HG03135 (cell line): ENCODE data around the gene GPR151.
"Not testable (repeated sequence)": the region's sequence is repeated elsewhere in the genome, so short reads cannot be mapped to it uniquely, and the experiment has no call there.

ENCODE experiments used
- ATAC-seq: cut with Tn5 transposase; IDR thresholded peaks from one replicate; pipeline ENCODE4 v1.9.1; 2021; ENCODE audit warnings: mild to moderate bottlenecking, moderate library complexity; ENCODE audit not compliant: unreplicated experiment

GPR151 gene

DNA sequence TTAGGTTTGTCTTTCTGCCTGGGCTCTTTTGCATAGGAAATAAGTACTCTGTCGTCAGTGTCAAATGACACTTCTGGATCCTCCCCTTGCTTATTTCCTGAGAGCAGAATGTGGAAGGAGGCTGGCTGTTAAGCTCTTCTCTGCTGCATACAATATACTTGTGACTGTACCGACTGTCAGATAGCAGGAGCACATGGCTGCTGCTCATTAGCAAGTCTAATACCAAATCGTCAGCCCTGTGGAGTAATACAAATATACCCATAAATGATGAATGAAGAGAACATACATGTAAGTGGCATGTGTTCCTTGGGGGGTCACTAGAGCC, at the start of gene GPR151:
Gene GPR151 (minus strand): TSS at position 40 of the 325 bp plus-strand sequence. CDS start 77 bp downstream, outside the sequence.
- no peak for ATAC-seq

DNA sequence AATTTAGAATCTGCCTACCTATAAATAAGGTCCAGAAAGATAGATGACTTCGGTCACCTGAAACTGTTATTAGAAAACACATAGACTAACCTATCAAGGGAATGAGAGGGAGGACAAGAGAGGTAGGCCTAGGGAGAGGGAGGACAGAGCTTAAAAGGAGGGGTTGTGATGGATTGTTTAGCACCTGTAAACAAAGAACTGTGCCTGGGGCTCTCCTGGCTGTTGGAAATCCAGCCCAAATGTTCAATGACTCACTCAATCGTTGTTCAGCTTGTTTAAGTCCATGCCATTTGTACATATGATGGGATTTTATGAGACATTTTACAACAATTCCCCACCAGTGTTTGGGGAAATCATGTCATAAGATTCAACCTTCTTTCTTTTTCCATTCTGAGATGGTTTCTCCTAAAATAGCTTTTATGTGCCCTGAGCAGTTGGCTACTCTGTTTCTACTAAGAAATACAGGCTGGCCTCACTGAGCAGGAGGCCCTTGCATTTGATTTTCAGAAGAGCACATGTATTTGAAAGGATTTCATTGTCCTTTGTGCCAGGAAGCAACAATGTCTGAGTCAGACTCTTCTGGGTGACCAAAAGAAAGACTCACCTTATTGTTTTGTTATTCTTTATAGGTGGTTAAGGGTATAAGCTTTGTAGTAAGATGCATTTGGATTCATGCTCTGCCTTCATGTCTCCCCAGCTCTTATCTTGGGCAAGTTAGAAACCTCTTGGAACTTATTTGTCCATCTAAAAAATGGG, 48.2 kb upstream of the GPR151 start:
- no peak for ATAC-seq

DNA sequence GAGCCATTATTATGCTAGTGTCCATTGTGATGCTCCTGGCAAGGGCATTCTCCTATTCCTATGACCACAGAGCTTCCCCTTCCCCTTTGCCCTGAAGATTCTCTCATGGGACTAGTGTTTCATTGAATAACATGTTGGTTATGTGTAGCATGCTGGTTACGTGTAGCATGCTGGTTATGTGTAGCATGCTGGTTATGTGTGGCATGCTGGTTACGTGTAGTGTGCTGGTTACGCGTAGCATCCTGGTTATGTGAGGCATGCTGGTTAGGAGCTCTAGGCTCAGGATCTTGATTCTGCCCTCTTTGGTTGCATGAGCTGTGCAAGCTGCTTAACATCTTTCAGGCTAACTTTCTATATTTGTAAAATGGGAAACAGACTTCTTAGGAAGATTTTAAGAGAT, 46.5 kb upstream of the GPR151 start:
- no peak for ATAC-seq

DNA sequence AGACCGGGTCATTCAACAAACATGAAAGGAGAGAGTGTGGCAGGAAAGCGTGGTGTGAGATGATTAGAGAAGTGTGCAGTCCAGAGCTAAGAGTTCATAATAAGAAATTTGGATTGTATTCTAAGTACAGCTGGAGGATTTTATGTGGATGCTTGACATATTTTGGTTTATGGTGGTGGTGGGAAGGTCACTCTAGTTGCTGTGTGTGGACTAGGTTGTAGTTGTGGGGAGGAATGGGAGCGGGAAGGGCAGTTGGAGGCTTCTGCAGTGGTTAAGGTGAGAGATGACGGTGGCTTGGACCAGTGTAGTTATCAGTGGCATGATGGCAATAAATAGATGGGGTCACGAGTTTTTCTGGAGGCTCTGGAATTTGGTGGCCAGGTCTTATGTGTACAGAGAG, 45.7 kb upstream of the GPR151 start:
- no peak for ATAC-seq

- ATAC-seq, result no peak
These were observed 44.3 kb upstream of the GPR151 start for GRCh38 chr5:146560205-146560812.

- ATAC-seq, result not testable (repeated sequence)
These were observed 40.9 kb upstream of the GPR151 start for GRCh38 chr5:146556884-146557283.

GRCh38 chr5:146553446-146553845, 37.5 kb upstream of the GPR151 start:
- ATAC-seq, result no peak

GRCh38 chr5:146549615-146550014, 33.6 kb upstream of the GPR151 start:
- no peak for ATAC-seq

- ATAC-seq, result no peak
These were observed 32.9 kb upstream of the GPR151 start for GRCh38 chr5:146548781-146549449.

- no peak for ATAC-seq
These were observed 28.2 kb upstream of the GPR151 start for GRCh38 chr5:146544232-146544631.

- ATAC-seq, result peak; percentile 99
These were observed 26.2 kb upstream of the GPR151 start for GRCh38 chr5:146541958-146542849.

DNA sequence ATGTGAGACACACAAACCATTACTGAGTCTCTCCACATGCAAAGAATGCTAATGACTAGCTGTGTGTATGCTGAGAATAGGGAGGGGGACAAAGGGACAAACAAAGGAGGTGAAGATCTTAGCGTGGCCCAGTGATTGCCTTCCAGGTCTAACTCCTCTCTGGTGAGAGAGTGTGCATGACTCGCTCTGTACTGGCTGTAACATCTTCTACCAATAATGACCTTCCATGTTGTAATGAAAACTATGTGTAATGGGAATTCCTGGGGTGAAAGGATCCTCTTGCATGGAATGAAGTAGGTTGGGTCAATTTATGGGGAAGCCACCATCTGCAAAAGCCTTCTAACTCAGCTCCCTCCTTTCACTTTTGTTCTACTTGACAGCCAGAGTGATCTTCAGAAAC, 24.4 kb upstream of the GPR151 start:
- ATAC-seq, result no peak

DNA sequence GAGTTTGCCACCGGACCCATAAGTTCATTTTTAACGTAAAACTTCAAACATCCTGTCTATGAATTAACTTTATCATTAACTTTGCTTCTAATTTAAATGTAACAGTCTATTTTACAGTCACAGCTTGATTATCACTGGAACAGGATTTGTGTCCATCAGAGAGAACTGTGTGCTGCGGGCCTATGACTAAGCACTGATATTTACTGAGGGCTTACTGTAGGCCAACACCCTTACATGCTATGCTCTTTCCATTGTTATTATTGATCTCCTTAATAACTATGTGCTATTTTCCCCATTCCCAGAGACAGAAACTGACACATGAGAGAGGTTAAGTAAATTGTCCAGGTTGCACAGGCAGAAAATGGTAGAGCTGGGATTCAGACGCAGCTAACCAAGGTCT, 24.0 kb upstream of the GPR151 start:
- no peak for ATAC-seq

DNA sequence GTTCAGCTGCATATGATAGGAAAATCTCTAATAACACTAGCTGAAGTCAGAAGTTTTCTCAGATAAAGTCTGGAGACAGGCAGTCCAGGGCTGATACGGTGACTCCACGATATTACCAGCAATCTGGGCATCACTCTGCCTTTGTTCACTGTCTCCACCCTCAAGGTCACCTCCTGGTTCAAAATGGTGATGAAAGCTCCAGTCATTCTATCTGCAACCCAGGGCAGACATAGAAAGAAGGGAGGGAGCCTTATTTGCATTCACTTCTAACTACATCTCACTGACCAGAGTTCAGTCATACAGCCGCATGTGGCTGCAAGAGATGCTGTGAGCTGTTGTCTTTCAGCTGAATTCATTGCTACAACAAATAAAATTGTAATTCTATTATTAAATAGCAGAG, 22.4 kb upstream of the GPR151 start:
- ATAC-seq, result no peak

DNA sequence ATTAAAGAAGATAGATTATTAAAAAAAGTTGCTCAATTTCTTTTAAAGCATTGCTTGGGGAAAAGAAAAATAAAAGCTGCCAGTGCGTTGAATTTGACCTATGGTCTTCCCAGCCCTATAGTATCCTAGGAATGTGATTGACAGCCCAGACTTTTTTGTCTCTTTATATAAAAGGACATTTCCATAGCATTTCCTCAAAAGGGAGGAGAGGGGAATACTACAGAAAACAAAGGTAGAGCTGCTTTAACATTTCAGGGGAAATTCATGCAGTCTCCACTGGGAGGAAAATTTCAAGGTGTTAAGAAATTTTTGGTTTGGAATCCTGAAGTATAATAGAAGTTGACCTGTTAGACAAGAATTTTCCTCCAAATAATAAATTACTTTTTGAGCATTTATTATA, 17.9 kb upstream of the GPR151 start:
- ATAC-seq, result no peak

DNA sequence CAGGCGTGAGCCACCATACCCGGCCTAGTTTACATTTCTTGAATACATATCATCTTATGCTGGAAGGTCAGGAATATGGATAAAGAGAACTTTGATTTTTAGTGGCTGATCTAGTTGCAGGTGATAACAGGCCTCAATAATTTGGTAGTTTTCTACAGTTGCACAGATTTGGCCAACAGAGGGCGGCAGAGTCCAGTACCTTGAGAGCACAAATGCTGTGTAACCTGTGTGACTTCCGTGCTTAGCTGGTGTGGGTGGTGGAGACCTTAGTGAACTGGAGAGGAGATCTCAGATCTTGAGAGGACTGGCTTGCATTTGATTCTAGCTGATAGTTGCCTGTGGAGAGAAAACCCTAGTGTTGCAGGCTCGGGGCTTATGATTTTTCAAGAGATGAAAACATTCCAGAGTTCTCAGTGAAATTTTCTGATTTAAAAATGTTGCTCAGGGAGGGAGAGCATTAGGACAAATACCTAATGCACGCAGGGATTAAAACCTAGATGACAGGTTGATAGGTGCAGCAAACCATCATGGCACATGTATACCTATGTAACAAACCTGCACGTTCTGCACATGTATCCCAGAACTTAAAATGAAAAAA, 17.4 kb upstream of the GPR151 start:
- peak; percentile 88 for ATAC-seq

DNA sequence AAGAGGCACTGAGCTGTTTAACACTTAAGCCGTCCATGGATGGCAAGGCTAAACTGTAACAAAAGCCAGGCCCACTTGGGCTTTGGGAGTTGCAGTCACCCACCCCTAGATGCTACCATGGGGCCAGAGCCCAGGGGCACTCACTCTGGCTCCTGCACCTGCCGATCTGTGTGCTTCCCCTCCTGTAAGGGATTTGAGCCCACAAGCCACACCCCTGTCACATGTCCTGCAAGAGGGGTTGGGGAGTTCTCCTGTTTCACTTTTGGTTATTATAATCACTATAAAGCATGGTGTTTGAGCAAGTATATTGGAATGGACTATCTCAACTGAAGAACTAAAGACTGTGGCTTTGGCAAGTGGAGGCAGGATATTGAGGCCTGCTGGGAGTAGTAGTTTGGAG, 14.0 kb upstream of the GPR151 start:
- peak; percentile 58 for ATAC-seq

- no peak for ATAC-seq
These were observed 12.2 kb upstream of the GPR151 start for GRCh38 chr5:146528236-146528635.

- ATAC-seq, result no peak
These were observed 11.8 kb upstream of the GPR151 start for GRCh38 chr5:146527785-146528184.

GRCh38 chr5:146523698-146524097, 7.7 kb upstream of the GPR151 start:
- ATAC-seq, result no peak
